Dermis microvascular lymphatic vessel endothelial cell (primary cell): ENCODE results near the gene GOPC. TPM values are rescaled to one million over a fixed set of nuclear protein-coding genes. Genes with fewer than 3 reads are reported as not detected.

Source experiments
- DNase-seq, 2 donors: peaks; one replicate each; pipeline versions ENCODE4 v3.0.0 to v3.0.0-alpha.2; 2010; ENCODE audit warnings: low read depth in 2 of 2
- total RNA-seq: library from RNA; depleted of rRNA; stranded (reverse); fragments of >200 nt; gene quantifications from 2 replicates; pipeline ENCODE4 v1.2.1, GENCODE V29; 2014

GOPC gene
- total RNA-seq, 1 donor from 2014 or later: 25.0 TPM

- DNase-seq: no peak
Measured at GRCh38 chr6:117550078-117550600, 52.2 kb downstream of the GOPC start.

- no peak for DNase-seq
Measured at GRCh38 chr6:117549611-117550010, 52.7 kb downstream of the GOPC start.

DNA sequence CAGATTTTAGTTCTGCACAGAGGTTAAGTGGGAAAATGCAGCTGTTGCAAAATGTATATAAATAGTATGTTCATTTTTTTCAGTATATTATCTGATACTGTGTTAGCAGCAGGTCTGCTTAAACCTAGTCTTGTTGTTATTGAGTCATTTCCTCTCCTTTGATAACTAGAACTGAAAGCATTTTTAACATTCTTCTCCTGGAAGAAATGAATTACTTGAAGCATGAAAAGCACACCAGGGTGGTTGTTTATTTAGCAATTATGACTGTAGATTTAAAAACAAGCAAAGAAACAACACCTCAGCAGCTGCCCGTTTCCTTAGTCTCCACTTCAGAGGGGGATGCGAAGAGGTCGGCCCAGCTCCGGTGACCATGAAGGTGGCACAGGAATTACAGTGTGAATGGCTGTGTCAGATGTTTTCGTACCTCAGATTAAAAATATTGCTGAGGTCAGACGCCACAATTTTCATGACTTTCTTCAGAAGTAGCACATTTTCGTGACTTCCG lies 53.5 kb downstream of the GOPC start:
- peak in 1 of 2 donors; percentile 79 for DNase-seq

GRCh38 chr6:117547688-117548621 lies 54.4 kb downstream of the GOPC start:
- peak in 1 of 2 donors; percentile 69 for DNase-seq

GRCh38 chr6:117546674-117547073 lies 55.6 kb downstream of the GOPC start:
- DNase-seq: no peak

- peak in 1 of 2 donors; percentile 18 for DNase-seq
Measured at GRCh38 chr6:117545161-117545595, 57.1 kb downstream of the GOPC start.

DNA sequence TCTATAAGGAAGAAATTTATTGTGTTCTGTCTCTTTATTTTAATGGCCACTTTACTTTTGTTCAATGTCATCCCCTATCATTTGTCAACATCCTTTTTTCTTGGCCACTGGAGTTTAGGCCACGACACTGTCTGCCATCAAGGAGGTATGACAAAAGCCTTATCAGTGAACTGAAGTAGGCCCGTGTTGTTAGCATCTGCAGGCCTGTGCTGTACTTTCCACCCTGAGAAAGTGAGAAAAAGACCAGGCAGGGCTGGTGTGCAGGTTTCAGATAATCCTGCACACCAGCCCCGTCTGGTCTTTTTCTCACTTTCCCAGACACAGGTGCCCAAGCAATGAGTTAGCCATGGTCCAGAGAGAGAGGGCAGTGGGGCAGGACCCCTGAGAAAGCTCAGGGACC lies 57.6 kb downstream of the GOPC start:
- no peak for DNase-seq

GRCh38 chr6:117542493-117542892 lies 59.8 kb downstream of the GOPC start:
- DNase-seq: no peak

DNA sequence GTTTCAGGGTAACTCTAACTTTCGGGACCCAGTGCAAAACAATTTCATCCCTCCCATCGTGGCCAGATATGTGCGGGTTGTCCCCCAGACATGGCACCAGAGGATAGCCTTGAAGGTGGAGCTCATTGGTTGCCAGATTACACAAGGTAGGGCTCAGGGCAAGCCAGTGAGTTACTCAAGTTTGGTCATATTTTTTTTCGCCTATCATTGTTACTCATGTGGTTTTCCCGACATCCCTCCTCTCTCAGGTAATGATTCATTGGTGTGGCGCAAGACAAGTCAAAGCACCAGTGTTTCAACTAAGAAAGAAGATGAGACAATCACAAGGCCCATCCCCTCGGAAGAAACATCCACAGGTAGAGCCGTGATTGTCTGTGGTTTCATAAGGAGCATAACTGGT lies 61.6 kb downstream of the GOPC start:
- no peak for DNase-seq

DNA sequence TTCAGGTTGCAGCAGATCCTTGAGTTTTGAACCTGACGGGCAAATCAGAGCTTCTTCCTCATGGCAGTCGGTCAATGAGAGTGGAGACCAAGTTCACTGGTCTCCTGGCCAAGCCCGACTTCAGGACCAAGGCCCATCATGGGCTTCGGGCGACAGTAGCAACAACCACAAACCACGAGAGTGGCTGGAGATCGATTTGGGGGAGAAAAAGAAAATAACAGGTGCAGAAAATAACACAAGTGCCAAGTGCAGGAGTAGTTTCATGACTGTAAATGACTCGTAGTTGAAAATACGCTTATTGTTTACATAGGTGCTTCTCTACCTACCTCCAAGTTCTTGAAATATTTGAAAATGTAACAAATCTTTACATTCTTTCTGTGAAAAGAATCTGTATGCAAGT lies 63.7 kb downstream of the GOPC start:
- no peak for DNase-seq

DNA sequence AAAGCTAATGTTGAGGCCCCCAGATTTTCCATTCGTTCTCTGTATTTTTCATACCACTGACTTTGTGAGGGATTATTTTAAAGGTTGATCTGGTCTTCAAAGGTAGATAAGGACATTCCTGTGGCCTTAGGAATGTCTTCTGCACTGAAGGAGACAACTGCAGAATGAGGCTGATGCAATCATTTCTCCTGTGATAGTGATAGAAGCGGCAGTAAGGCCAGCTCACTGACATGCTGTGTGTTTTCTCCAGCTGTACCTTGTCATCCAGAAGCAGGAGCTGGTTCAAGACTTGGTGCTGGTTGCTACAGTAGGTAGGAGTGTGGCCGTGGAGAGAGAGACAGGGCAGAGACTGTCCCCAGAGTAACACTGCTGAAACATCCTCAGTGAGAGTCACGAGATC lies 66.0 kb downstream of the GOPC start:
- no peak for DNase-seq

DNA sequence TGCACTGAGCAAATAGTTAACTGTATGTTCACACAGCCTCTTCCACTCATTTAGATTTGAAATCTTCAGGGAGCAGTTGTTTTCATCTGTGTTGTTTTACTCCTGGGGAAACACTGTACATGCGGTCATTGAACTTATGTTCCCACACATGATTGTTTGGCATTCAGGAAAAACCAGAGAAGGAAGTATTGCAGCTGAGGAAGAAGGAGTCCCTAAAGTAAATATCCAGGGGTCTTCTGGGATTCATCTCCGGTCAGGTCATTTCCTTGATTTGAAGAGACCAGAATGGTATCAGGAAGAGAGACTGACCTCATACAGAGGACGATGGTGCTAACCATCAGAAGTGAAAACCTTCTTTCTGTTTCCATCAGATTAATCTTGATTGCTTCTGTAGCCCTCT lies 67.3 kb downstream of the GOPC start:
- peak in 1 of 2 donors; percentile 72 for DNase-seq

DNA sequence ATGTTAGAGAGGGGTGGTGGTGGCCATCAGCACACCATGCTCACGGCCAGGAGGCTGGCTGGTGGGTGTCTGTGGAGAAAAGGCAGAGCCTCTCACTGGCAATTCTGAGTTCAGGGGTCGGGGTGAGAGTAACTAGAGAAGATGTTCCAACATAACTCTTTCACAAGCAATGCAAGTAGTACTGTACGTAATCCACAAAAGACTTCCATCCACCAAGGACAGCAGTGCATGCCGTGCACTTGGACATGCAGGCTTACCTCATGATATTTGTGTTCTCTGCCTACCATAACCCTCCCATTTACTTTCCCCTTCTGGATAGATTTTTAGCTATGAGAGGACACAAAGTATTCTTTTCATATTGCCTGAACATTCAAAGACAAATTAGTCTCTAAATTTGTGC lies 68.5 kb downstream of the GOPC start:
- DNase-seq: no peak

GRCh38 chr6:117531809-117532725 lies 70.2 kb downstream of the GOPC start:
- DNase-seq: no peak

DNA sequence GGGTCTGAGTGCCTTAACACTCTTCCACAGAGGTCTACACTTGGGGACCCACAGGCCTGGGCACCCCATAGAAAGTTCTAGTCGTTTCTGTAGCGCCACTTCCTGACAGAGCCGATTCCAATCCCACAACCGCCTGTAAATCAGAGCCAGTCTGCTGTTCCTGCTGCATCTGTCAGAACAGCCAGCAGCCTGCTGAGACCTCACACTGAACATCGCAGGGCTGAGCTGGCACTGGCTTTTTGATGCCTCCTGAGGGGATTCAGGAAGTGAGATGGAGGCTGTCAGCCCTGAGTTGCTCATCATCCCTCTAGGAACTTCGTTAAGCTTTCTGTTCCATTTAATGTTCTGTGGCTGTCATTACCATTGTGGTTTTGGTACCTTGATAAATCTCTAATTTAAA lies 71.0 kb downstream of the GOPC start:
- DNase-seq: no peak

- DNase-seq: no peak
Measured at GRCh38 chr6:117530467-117531242, 71.7 kb downstream of the GOPC start.

GRCh38 chr6:117525607-117526006 lies 76.7 kb downstream of the GOPC start:
- no peak for DNase-seq

DNA sequence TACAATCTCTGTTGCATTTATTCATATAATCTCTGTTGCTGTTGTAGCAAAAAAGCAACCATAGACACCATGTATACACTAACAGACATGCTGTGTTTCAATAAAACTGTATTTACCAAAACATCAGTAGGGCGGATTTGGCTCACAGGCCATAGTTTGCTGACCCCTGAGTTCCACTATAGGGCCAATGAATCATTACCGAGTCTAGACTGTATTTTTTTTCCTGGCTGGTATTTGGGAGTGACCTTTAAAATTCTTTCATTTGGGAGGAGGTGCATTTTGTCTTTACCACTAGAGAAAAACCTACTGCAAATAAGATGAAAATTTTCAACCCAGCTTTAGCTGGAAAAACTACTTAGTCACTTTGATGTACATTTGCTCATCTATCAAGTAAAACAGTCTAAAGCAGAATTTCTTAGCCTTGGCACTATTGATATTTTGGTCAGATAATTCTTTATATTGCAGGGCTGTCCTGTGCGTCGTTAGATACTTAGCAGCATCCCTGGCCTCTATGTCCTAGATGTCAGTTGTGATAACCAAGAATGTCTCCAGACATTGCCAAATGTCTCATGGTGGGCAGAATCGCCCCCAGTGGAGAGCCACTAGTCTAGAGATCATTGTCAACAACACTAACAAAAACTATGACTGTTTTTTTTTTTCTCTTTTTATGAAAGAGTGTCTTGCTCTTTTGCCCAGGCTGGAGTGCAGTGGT lies 80.4 kb downstream of the GOPC start:
- peak in 1 of 2 donors; percentile 48 for DNase-seq

DNA sequence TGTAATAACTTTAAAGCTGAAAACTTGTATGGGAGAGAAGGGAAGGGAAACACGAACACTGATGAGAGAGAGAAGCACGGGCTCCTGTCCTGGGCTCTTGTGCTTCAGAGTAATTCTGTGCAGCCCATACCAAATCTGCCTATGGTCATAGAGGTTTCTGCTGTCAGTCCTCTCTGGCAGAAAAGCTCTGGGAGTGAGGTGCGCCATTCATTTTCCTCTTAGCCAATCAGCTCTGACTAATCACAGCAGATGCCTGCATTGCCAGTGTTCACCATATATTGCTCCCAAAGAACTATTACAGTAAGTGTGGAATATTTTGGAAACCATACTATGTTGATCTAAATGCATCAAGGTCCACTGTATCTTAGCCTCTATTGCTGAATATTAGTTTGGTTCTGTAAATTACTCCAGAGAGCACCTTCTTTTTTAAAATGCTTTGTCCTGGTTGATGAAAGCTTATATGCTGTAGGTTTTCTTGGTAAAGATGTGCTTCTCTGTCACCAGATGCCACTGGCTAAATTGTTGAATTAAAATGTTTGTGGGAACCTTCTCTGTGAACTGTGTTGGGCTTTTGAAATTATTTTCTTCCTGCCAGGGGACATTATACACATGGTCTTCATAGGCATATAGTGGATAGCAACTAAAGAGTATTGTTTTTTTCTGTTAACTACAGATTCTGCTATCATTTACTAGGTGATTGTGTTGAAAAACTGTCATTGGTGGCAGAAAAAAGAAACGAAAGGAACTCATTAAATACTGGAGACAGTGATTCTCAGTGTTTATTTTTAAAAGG lies 81.5 kb downstream of the GOPC start:
- DNase-seq: no peak
